ENCODE data around the gene MPHOSPH9. TPM values are rescaled to one million over a fixed set of nuclear protein-coding genes. Genes with fewer than 3 reads are reported as not detected.

Gene MPHOSPH9
- total RNA-seq, 2 donors from 2014 or later, result 68.4 to 85.3 TPM

- Mint-ChIP-seq H3K36me3 (ENCODE audit: low read depth) (peaks cover 51% of the 10 kb centered on the region), H3K4me1 (peaks cover 2% of the 10 kb centered on the region), H3K27ac (no peak overlapping the region), H3K9me3 (no peaks in the 10 kb centered on the region), H3K27me3 (ENCODE audit: insufficient read depth) (no peaks in the 10 kb centered on the region), H3K4me3 (no peak overlapping the region)
- Histone ChIP-seq H3K4me1 (ENCODE audit: control insufficient read depth, insufficient read depth, low read length) (no peaks in the 10 kb centered on the region), H3K36me3 (ENCODE audit: control insufficient read depth, insufficient read depth, low read length) (peaks cover 26% of the 10 kb centered on the region), H3K27me3 (ENCODE audit: control insufficient read depth, insufficient read depth, low read length, poor library complexity, severe bottlenecking) (no peaks in the 10 kb centered on the region), H3K4me3 (ENCODE audit: low read length) (no peak overlapping the region), H3K9me3 (ENCODE audit: control insufficient read depth, low read length) (no peaks in the 10 kb centered on the region), H3K9ac (ENCODE audit: extremely low read depth, low read length, poor library complexity, severe bottlenecking) (no peak overlapping the region), H3K27ac (ENCODE audit: low read depth, low read length) (no peak overlapping the region)
- no peak for DNase-seq
- no peak for TF ChIP-seq CTCF (conservative IDR thresholded peaks at IDR 0.05)
- WGBS, 2 experiments (ENCODE audit: insufficient coverage in 1 of 2, insufficient read length in 1 of 2), result 72 to 73% methylated on average over 4 to 5 of the region's 5 CpGs
Measured at GRCh38 chr12:123171967-123172366, 61.0 kb downstream of the MPHOSPH9 start.

- no peak for DNase-seq
- Histone ChIP-seq H3K27me3 (ENCODE audit: control insufficient read depth, insufficient read depth, low read length, poor library complexity, severe bottlenecking) (no peaks in the 10 kb centered on the region), H3K9me3 (ENCODE audit: control insufficient read depth, low read length) (no peaks in the 10 kb centered on the region), H3K4me3 (ENCODE audit: low read length) (no peak overlapping the region), H3K4me1 (ENCODE audit: control insufficient read depth, insufficient read depth, low read length) (no peaks in the 10 kb centered on the region), H3K27ac (ENCODE audit: low read depth, low read length) (no peak overlapping the region), H3K9ac (ENCODE audit: extremely low read depth, low read length, poor library complexity, severe bottlenecking) (no peak overlapping the region), H3K36me3 (ENCODE audit: control insufficient read depth, insufficient read depth, low read length) (peaks cover 48% of the 10 kb centered on the region)
- no peaks in the 10 kb centered on the region for H3K9me3 Mint-ChIP-seq
- peaks cover 47% of the 10 kb centered on the region for H3K36me3 Mint-ChIP-seq (ENCODE audit: low read depth)
- no peak for TF ChIP-seq CTCF (conservative IDR thresholded peaks at IDR 0.05)
- WGBS, 2 experiments (ENCODE audit: insufficient coverage in 1 of 2, insufficient read length in 1 of 2), result 92% methylated on average over 1 of the region's 2 CpGs; no CpG with 5 or more reads in 1 of the 2 experiments
- peaks cover 2% of the 10 kb centered on the region for H3K4me1 Mint-ChIP-seq
- H3K4me3 Mint-ChIP-seq, result no peak overlapping the region
- peak overlapping the region; percentile 48 for H3K27ac Mint-ChIP-seq
- no peaks in the 10 kb centered on the region for H3K27me3 Mint-ChIP-seq (ENCODE audit: insufficient read depth)
Measured at GRCh38 chr12:123167329-123167728, 65.6 kb downstream of the MPHOSPH9 start.

GRCh38 chr12:123165537-123165936 is 67.4 kb downstream of the MPHOSPH9 start:
- no peak overlapping the region for H3K27ac Mint-ChIP-seq
- Histone ChIP-seq H3K9ac (ENCODE audit: extremely low read depth, low read length, poor library complexity, severe bottlenecking) (no peak overlapping the region), H3K27ac (ENCODE audit: low read depth, low read length) (no peak overlapping the region), H3K36me3 (ENCODE audit: control insufficient read depth, insufficient read depth, low read length) (peaks cover 56% of the 10 kb centered on the region), H3K27me3 (ENCODE audit: control insufficient read depth, insufficient read depth, low read length, poor library complexity, severe bottlenecking) (no peaks in the 10 kb centered on the region), H3K9me3 (ENCODE audit: control insufficient read depth, low read length) (no peaks in the 10 kb centered on the region), H3K4me1 (ENCODE audit: control insufficient read depth, insufficient read depth, low read length) (no peaks in the 10 kb centered on the region), H3K4me3 (ENCODE audit: low read length) (no peak overlapping the region)
- TF ChIP-seq CTCF (conservative IDR thresholded peaks at IDR 0.05), result no peak
- 84 to 100% methylated on average over 2 to 3 of the region's 4 CpGs for WGBS, 2 experiments (ENCODE audit: insufficient coverage in 1 of 2, insufficient read length in 1 of 2)
- peaks cover 2% of the 10 kb centered on the region for H3K4me1 Mint-ChIP-seq
- no peak for DNase-seq
- H3K27me3 Mint-ChIP-seq (ENCODE audit: insufficient read depth), result no peaks in the 10 kb centered on the region
- no peak overlapping the region for H3K4me3 Mint-ChIP-seq
- peaks cover 45% of the 10 kb centered on the region for H3K36me3 Mint-ChIP-seq (ENCODE audit: low read depth)
- H3K9me3 Mint-ChIP-seq, result no peaks in the 10 kb centered on the region

All from endodermal cell (in vitro differentiated cells).